Measurements from ENCODE around the gene IPP. TPM values are rescaled to one million over a fixed set of nuclear protein-coding genes. Genes with fewer than 3 reads are reported as not detected.
"Not testable (repeated sequence)": the region's sequence is repeated elsewhere in the genome, so short reads cannot be mapped to it uniquely, and the experiment has no call there.

IPP gene
- total RNA-seq, 1 donor from 2014 or later = 13.3 TPM

DNA sequence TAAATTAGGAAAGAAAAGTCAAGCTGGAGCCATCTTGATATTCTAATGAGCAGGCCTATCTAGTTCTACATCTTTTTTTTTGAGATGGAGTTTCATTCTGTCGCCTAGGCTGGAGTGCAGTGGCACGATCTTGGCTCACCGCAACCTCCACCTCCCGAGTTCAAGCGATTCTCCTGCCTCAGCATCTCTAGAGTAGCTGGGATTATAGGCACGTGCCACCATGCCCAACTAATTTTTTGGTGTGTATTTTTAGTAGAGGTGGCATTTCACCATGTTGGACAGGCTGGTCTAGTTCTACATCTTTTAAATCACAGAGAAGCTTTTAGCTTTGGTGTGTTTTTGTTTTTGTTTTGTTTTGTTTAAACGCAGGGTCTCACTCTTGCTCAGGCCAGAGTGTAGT, 55.6 kb downstream of the IPP start:
- Histone ChIP-seq H3K36me3 (ENCODE audit: insufficient read depth, low read length) (peaks cover 5% of the 10 kb centered on the region), H3K27me3 (ENCODE audit: insufficient read depth, low read length) (no peaks in the 10 kb centered on the region), H3K4me3 (ENCODE audit: insufficient read depth, low read depth, low read length) (no peak overlapping the region), H3K4me1 (ENCODE audit: insufficient read depth, low read length) (no peaks in the 10 kb centered on the region), H3K9ac (ENCODE audit: low read length) (no peak overlapping the region), H3K9me3 (ENCODE audit: insufficient read depth, low read depth, low read length) (no peaks in the 10 kb centered on the region), H4K20me1 (ENCODE audit: insufficient read depth, low read length) (no peaks in the 10 kb centered on the region), H2AFZ (ENCODE audit: low read depth, low read length) (no peak overlapping the region), H3K4me2 (ENCODE audit: low read length) (no peak overlapping the region), H3K79me2 (ENCODE audit: insufficient read depth, low read length) (peaks cover 24% of the 10 kb centered on the region), H3K27ac (ENCODE audit: low read depth, low read length) (no peak overlapping the region)
- no peak overlapping the region for H3K27ac Mint-ChIP-seq (ENCODE audit: unreplicated experiment)
- H3K27me3 Mint-ChIP-seq (ENCODE audit: low read depth, unreplicated experiment) = no peaks in the 10 kb centered on the region
- peaks cover 6% of the 10 kb centered on the region for H3K36me3 Mint-ChIP-seq (ENCODE audit: low read depth, unreplicated experiment)
- DNase-seq (ENCODE audit: low read depth) (no peak), FAIRE-seq (no peak)
- no peaks in the 10 kb centered on the region for H3K4me1 Mint-ChIP-seq (ENCODE audit: low read depth, unreplicated experiment)
- no peak overlapping the region for H3K4me3 Mint-ChIP-seq (ENCODE audit: unreplicated experiment)
- H3K9me3 Mint-ChIP-seq (ENCODE audit: unreplicated experiment) = no peaks in the 10 kb centered on the region
- TF ChIP-seq, protein P1, sequence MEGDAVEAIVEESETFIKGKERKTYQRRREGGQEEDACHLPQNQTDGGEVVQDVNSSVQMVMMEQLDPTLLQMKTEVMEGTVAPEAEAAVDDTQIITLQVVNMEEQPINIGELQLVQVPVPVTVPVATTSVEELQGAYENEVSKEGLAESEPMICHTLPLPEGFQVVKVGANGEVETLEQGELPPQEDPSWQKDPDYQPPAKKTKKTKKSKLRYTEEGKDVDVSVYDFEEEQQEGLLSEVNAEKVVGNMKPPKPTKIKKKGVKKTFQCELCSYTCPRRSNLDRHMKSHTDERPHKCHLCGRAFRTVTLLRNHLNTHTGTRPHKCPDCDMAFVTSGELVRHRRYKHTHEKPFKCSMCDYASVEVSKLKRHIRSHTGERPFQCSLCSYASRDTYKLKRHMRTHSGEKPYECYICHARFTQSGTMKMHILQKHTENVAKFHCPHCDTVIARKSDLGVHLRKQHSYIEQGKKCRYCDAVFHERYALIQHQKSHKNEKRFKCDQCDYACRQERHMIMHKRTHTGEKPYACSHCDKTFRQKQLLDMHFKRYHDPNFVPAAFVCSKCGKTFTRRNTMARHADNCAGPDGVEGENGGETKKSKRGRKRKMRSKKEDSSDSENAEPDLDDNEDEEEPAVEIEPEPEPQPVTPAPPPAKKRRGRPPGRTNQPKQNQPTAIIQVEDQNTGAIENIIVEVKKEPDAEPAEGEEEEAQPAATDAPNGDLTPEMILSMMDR (IDR thresholded peaks at IDR 0.05; ENCODE audit: insufficient read depth, low read depth, low read length) = no peak

DNA sequence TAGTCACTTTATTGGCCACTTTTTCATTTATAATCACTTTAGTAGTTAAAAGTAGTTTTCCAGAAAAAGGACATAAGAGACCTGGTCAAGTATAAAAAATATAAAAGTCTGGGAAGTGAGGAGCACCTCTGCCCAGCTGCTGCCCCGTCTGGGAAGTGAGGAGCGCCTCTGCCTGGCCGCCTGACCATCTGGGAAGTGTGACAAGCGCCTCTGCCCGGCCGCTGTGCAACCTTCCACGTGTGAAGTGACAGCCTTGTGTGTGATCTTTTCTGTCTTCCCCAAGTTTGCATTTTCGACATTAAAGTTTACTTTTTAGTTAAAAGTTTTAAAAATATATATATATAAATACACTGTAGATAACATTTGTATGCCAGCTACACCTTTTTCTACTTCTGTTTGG, 56.6 kb downstream of the IPP start:
- H3K9me3 Mint-ChIP-seq (ENCODE audit: unreplicated experiment); H3K36me3 ChIP-seq (ENCODE audit: insufficient read depth, low read length); H3K4me3 Mint-ChIP-seq (ENCODE audit: unreplicated experiment); H3K9me3 ChIP-seq (ENCODE audit: insufficient read depth, low read depth, low read length); H3K27me3 ChIP-seq (ENCODE audit: insufficient read depth, low read length); H3K4me1 ChIP-seq (ENCODE audit: insufficient read depth, low read length); H4K20me1 ChIP-seq (ENCODE audit: insufficient read depth, low read length); DNase-seq (ENCODE audit: low read depth); H3K36me3 Mint-ChIP-seq (ENCODE audit: low read depth, unreplicated experiment); H2AFZ ChIP-seq (ENCODE audit: low read depth, low read length); H3K9ac ChIP-seq (ENCODE audit: low read length); H3K27ac ChIP-seq (ENCODE audit: low read depth, low read length); H3K27ac Mint-ChIP-seq (ENCODE audit: unreplicated experiment); H3K4me1 Mint-ChIP-seq (ENCODE audit: low read depth, unreplicated experiment); H3K27me3 Mint-ChIP-seq (ENCODE audit: low read depth, unreplicated experiment); H3K4me2 ChIP-seq (ENCODE audit: low read length); FAIRE-seq; H3K4me3 ChIP-seq (ENCODE audit: insufficient read depth, low read depth, low read length): not testable (repeated sequence)
- peaks cover 33% of the 10 kb centered on the region for H3K79me2 ChIP-seq (ENCODE audit: insufficient read depth, low read length)

DNA sequence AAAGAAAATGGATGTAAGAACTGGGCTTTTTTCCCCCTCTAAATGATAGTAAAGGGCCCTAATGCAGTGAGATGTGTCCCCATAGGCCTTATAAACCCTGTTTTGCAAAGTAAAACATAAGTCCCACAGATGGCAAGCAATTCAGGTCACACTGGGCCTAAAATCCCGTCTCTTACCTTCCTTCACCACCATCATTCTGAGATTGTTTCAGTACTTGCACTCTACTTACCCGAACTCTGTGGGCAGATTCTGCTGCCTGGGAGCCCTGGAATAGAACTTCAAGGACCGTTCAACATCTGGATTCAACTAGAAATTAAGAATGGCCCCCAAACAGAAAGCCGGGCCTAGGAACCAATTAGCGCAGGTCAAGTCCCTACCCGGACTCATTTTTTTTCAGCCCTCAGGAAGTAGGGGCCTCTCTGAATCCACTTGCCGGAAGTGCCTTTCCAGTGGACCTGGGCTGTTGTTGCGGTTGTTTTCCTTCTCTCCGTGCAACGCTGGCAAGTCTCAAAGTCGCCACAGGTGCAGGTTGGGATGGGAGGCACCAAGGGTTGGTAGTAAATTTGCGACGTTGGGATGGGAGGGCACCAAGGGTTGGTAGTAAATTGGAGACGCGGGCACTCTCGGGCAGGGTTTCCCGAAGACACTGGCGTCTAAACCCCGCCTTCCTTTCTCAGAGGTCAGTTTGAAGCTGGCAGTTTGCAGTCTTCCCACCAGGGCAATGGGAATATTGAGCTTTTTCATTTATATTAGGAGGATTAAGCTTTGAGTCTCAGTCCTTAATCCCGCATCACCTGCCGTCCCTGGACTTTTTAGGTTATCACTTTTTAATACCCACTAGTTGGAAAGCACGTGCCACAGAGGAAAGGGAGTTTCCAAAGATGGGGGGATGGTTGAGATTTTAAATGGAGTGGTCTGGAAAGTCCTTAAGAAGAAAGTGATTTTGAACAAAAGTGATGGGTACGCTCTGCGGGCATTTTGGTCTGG, 62.4 kb downstream of the IPP start, which contains the start of gene TMEM69:
Gene TMEM69, plus strand, starts transcription at position 428 of the 987 bp plus-strand sequence. CDS start 2,888 bp downstream, outside the sequence.
- Histone ChIP-seq H3K9me3 (ENCODE audit: insufficient read depth, low read depth, low read length) (no peaks in the 10 kb centered on the region), H3K4me2 (ENCODE audit: low read length) (peak within 1 kb of the TSS; percentile 95), H2AFZ (ENCODE audit: low read depth, low read length) (peak within 1 kb of the TSS; percentile 92), H4K20me1 (ENCODE audit: insufficient read depth, low read length) (peaks cover 15% of the 10 kb centered on the region), H3K27me3 (ENCODE audit: insufficient read depth, low read length) (no peaks in the 10 kb centered on the region), H3K9ac (ENCODE audit: low read length) (peak within 1 kb of the TSS; percentile 98), H3K4me1 (ENCODE audit: insufficient read depth, low read length) (peaks cover 8% of the 10 kb centered on the region), H3K36me3 (ENCODE audit: insufficient read depth, low read length) (no peaks in the 10 kb centered on the region), H3K4me3 (ENCODE audit: insufficient read depth, low read depth, low read length) (peak within 1 kb of the TSS; percentile 93), H3K27ac (ENCODE audit: low read depth, low read length) (peak within 1 kb of the TSS; percentile 94), H3K79me2 (ENCODE audit: insufficient read depth, low read length) (peaks cover 74% of the 10 kb centered on the region)
- no peaks in the 10 kb centered on the region for H3K9me3 Mint-ChIP-seq (ENCODE audit: unreplicated experiment)
- peak within 1 kb of the TSS; percentile 95 for H3K4me3 Mint-ChIP-seq (ENCODE audit: unreplicated experiment)
- H3K36me3 Mint-ChIP-seq (ENCODE audit: low read depth, unreplicated experiment) = peaks cover 3% of the 10 kb centered on the region
- H3K27me3 Mint-ChIP-seq (ENCODE audit: low read depth, unreplicated experiment) = no peaks in the 10 kb centered on the region
- H3K4me1 Mint-ChIP-seq (ENCODE audit: low read depth, unreplicated experiment) = peaks cover 4% of the 10 kb centered on the region
- DNase-seq (ENCODE audit: low read depth) (peak; percentile 87), FAIRE-seq (no peak)
- TF ChIP-seq, protein P1 (IDR thresholded peaks at IDR 0.05; ENCODE audit: insufficient read depth, low read depth, low read length) = no peak
- TF ChIP-seq EZH2 (IDR thresholded peaks at IDR 0.05; ENCODE audit: insufficient read depth, low read length) = no peak
- H3K27ac Mint-ChIP-seq (ENCODE audit: unreplicated experiment) = peak within 1 kb of the TSS; percentile 96

Data from astrocyte (in vitro differentiated cells and primary cell).